Activated T-cell treated with anti-CD3 and anti-CD28 coated beads, Interleukin-2, amount 50 U/mL, for 72 hours (primary cell): ENCODE measurements around the gene FAM216B. TPM values are rescaled to one million over a fixed set of nuclear protein-coding genes. Genes with fewer than 3 reads are reported as not detected.

ENCODE experiments used
- ATAC-seq, 2 donors: fragments of 150-1000 bp; cut with Tn5 transposase; replicated peaks in 1 of 2; 2 replicates each; pipeline ENCODE4 v1.10.0; 2021; ENCODE audit warnings: moderate library complexity in 2 of 2, mild to moderate bottlenecking in 1 of 2
- DNase-seq, 2 donors: peaks; one replicate each; pipeline ENCODE4 v3.0.0; 2021 to 2022; ENCODE audit warnings: mixed read lengths in 1 of 2
- H3K27ac Mint-ChIP-seq: one replicate; pipeline ENCODE4 v1.8.0; 2022; ENCODE audit warnings: mild to moderate bottlenecking, moderate library complexity, mixed read lengths
- H3K27me3 Mint-ChIP-seq: one replicate; pipeline ENCODE4 v1.8.0; 2022; ENCODE audit warnings: low read depth, mixed read lengths
- H3K36me3 Mint-ChIP-seq, 2 donors: one replicate each; pipeline ENCODE4 v1.8.0; 2022; ENCODE audit warnings: mixed read lengths in 2 of 2, mild to moderate bottlenecking in 1 of 2; ENCODE audit not compliant: insufficient read depth in 2 of 2
- H3K4me1 Mint-ChIP-seq: one replicate; pipeline ENCODE4 v1.8.0; 2022; ENCODE audit warnings: low read depth, mixed read lengths
- H3K4me3 Mint-ChIP-seq, 2 donors: one replicate each; pipeline ENCODE4 v1.8.0; 2022; ENCODE audit warnings: mild to moderate bottlenecking in 2 of 2, mixed read lengths in 2 of 2, moderate library complexity in 2 of 2
- H3K9me3 Mint-ChIP-seq, 2 donors: one replicate each; pipeline ENCODE4 v1.8.0; 2022; ENCODE audit warnings: mixed read lengths in 2 of 2
- total RNA-seq, 2 donors: library from RNA; stranded (reverse); gene quantifications; one replicate each; pipeline ENCODE4 v1.2.3, GENCODE V29; 2022

Gene FAM216B
- total RNA-seq = not detected

GRCh38 chr13:42781352-42781751, at the start of gene FAM216B:
TSS of gene FAM216B (plus strand) at chr13:42781584. CDS start at chr13:42784068, 2,484 bp downstream.
- peaks cover 25% of the 10 kb centered on the region for H3K27me3 Mint-ChIP-seq
- DNase-seq (no peak), ATAC-seq (no peak)
- no peaks in the 10 kb centered on the region for H3K9me3 Mint-ChIP-seq
- no peaks in the 10 kb centered on the region for H3K36me3 Mint-ChIP-seq
- H3K4me3 Mint-ChIP-seq = no peak within 1 kb of the TSS
- no peaks in the 10 kb centered on the region for H3K4me1 Mint-ChIP-seq
- H3K27ac Mint-ChIP-seq = no peak within 1 kb of the TSS

- Mint-ChIP-seq H3K4me3 (no peak overlapping the region), H3K9me3 (peaks cover 0 to 2% of the 10 kb centered on the region in 2 donors), H3K27ac (no peak overlapping the region), H3K36me3 (no peaks in the 10 kb centered on the region), H3K4me1 (no peaks in the 10 kb centered on the region), H3K27me3 (peaks cover 16% of the 10 kb centered on the region)
- no peak for ATAC-seq
- no peak for DNase-seq
Observed at GRCh38 chr13:42732073-42732472, 49.3 kb upstream of the FAM216B start.

- peaks cover 16% of the 10 kb centered on the region for H3K27me3 Mint-ChIP-seq
- ATAC-seq (no peak), DNase-seq (no peak)
- H3K4me3 Mint-ChIP-seq = no peak overlapping the region
- peaks cover 0 to 2% of the 10 kb centered on the region in 2 donors for H3K9me3 Mint-ChIP-seq
- H3K27ac Mint-ChIP-seq = no peak overlapping the region
- no peaks in the 10 kb centered on the region for H3K4me1 Mint-ChIP-seq
- H3K36me3 Mint-ChIP-seq = no peaks in the 10 kb centered on the region
Observed at GRCh38 chr13:42733046-42733445, 48.3 kb upstream of the FAM216B start.

GRCh38 chr13:42735010-42735409, 46.4 kb upstream of the FAM216B start:
- Mint-ChIP-seq H3K9me3 (peaks cover 0 to 2% of the 10 kb centered on the region in 2 donors), H3K36me3 (no peaks in the 10 kb centered on the region), H3K27me3 (peaks cover 9% of the 10 kb centered on the region), H3K27ac (no peak overlapping the region), H3K4me1 (no peaks in the 10 kb centered on the region), H3K4me3 (no peak overlapping the region)
- DNase-seq (no peak), ATAC-seq (no peak)

GRCh38 chr13:42740753-42741152, 40.6 kb upstream of the FAM216B start:
- no peak for ATAC-seq
- H3K4me3 Mint-ChIP-seq = no peak overlapping the region

GRCh38 chr13:42741914-42742313, 39.5 kb upstream of the FAM216B start:
- Mint-ChIP-seq H3K27me3 (peaks cover 9% of the 10 kb centered on the region), H3K36me3 (no peaks in the 10 kb centered on the region), H3K9me3 (no peaks in the 10 kb centered on the region), H3K4me3 (no peak overlapping the region), H3K4me1 (no peaks in the 10 kb centered on the region), H3K27ac (no peak overlapping the region)
- DNase-seq (no peak), ATAC-seq (no peak)

More at GRCh38 chr13:42740753-42741152, 40.6 kb upstream of the FAM216B start:
- DNase-seq = no peak
- Mint-ChIP-seq H3K9me3 (no peaks in the 10 kb centered on the region), H3K27me3 (peaks cover 8% of the 10 kb centered on the region), H3K36me3 (no peaks in the 10 kb centered on the region), H3K27ac (no peak overlapping the region), H3K4me1 (no peaks in the 10 kb centered on the region)

GRCh38 chr13:42745655-42746054, 35.7 kb upstream of the FAM216B start:
- Mint-ChIP-seq H3K4me3 (no peak overlapping the region), H3K36me3 (no peaks in the 10 kb centered on the region), H3K27ac (no peak overlapping the region), H3K27me3 (peaks cover 33% of the 10 kb centered on the region), H3K4me1 (no peaks in the 10 kb centered on the region), H3K9me3 (no peaks in the 10 kb centered on the region)
- DNase-seq = no peak
- ATAC-seq = no peak

GRCh38 chr13:42746866-42747265, 34.5 kb upstream of the FAM216B start:
- no peak overlapping the region for H3K4me3 Mint-ChIP-seq
- peaks cover 39% of the 10 kb centered on the region for H3K27me3 Mint-ChIP-seq
- DNase-seq = no peak
- H3K36me3 Mint-ChIP-seq = no peaks in the 10 kb centered on the region
- H3K9me3 Mint-ChIP-seq = no peaks in the 10 kb centered on the region
- no peak for ATAC-seq
- H3K4me1 Mint-ChIP-seq = no peaks in the 10 kb centered on the region
- H3K27ac Mint-ChIP-seq = no peak overlapping the region

- Mint-ChIP-seq H3K9me3 (no peaks in the 10 kb centered on the region), H3K4me1 (no peaks in the 10 kb centered on the region), H3K4me3 (no peak overlapping the region), H3K36me3 (no peaks in the 10 kb centered on the region), H3K27ac (no peak overlapping the region), H3K27me3 (peaks cover 39% of the 10 kb centered on the region)
- ATAC-seq = no peak
- no peak for DNase-seq
Observed at GRCh38 chr13:42747399-42747873, 33.9 kb upstream of the FAM216B start.

GRCh38 chr13:42750794-42751193, 30.6 kb upstream of the FAM216B start:
- H3K4me1 Mint-ChIP-seq = no peaks in the 10 kb centered on the region
- H3K27me3 Mint-ChIP-seq = peaks cover 31% of the 10 kb centered on the region
- no peaks in the 10 kb centered on the region for H3K36me3 Mint-ChIP-seq
- H3K4me3 Mint-ChIP-seq = no peak overlapping the region
- DNase-seq (no peak), ATAC-seq (no peak)
- no peaks in the 10 kb centered on the region for H3K9me3 Mint-ChIP-seq
- no peak overlapping the region for H3K27ac Mint-ChIP-seq

- no peak for ATAC-seq
- Mint-ChIP-seq H3K9me3 (no peaks in the 10 kb centered on the region), H3K27ac (no peak overlapping the region), H3K4me3 (no peak overlapping the region), H3K36me3 (no peaks in the 10 kb centered on the region), H3K4me1 (no peaks in the 10 kb centered on the region), H3K27me3 (peaks cover 37% of the 10 kb centered on the region)
- DNase-seq = no peak
Observed at GRCh38 chr13:42751693-42752092, 29.7 kb upstream of the FAM216B start.

- ATAC-seq = no peak
- H3K4me1 Mint-ChIP-seq = no peaks in the 10 kb centered on the region
- no peak overlapping the region for H3K27ac Mint-ChIP-seq
- no peak for DNase-seq
- peaks cover 38% of the 10 kb centered on the region for H3K27me3 Mint-ChIP-seq
- no peak overlapping the region for H3K4me3 Mint-ChIP-seq
- peaks cover 2 to 5% of the 10 kb centered on the region in 2 donors for H3K9me3 Mint-ChIP-seq
- no peaks in the 10 kb centered on the region for H3K36me3 Mint-ChIP-seq
Observed at GRCh38 chr13:42752731-42753130, 28.7 kb upstream of the FAM216B start.

GRCh38 chr13:42753697-42754096, 27.7 kb upstream of the FAM216B start:
- no peaks in the 10 kb centered on the region for H3K4me1 Mint-ChIP-seq
- H3K27me3 Mint-ChIP-seq = peaks cover 38% of the 10 kb centered on the region
- H3K4me3 Mint-ChIP-seq = no peak overlapping the region
- ATAC-seq (no peak), DNase-seq (no peak)
- no peak overlapping the region for H3K27ac Mint-ChIP-seq
- no peaks in the 10 kb centered on the region for H3K36me3 Mint-ChIP-seq
- peaks cover 2 to 5% of the 10 kb centered on the region in 2 donors for H3K9me3 Mint-ChIP-seq

GRCh38 chr13:42754801-42755510, 26.4 kb upstream of the FAM216B start:
- H3K9me3 Mint-ChIP-seq = peaks cover 2 to 5% of the 10 kb centered on the region in 2 donors
- H3K36me3 Mint-ChIP-seq = no peaks in the 10 kb centered on the region
- no peak overlapping the region for H3K27ac Mint-ChIP-seq
- H3K27me3 Mint-ChIP-seq = peaks cover 38% of the 10 kb centered on the region
- H3K4me1 Mint-ChIP-seq = no peaks in the 10 kb centered on the region
- no peak for DNase-seq
- no peak overlapping the region for H3K4me3 Mint-ChIP-seq
- ATAC-seq = no peak
